GM19397 (cell line): ENCODE measurements around the gene KIF22.
"Not testable (repeated sequence)": the region's sequence is repeated elsewhere in the genome, so short reads cannot be mapped to it uniquely, and the experiment has no call there.

Experiments
- ATAC-seq: cut with Tn5 transposase; IDR thresholded peaks from one replicate; pipeline ENCODE4 v1.9.1; 2021; ENCODE audit warnings: mild to moderate bottlenecking, moderate library complexity; ENCODE audit not compliant: unreplicated experiment

KIF22 gene

GRCh38 chr16:29765167-29766032 lies 25.2 kb upstream of the KIF22 start:
- no peak for ATAC-seq

GRCh38 chr16:29766571-29766970 lies 24.0 kb upstream of the KIF22 start:
- no peak for ATAC-seq

GRCh38 chr16:29767062-29767461 lies 23.5 kb upstream of the KIF22 start:
- no peak for ATAC-seq

- no peak for ATAC-seq
These were observed 21.0 kb upstream of the KIF22 start for GRCh38 chr16:29769507-29769906.

- no peak for ATAC-seq
These were observed 20.2 kb upstream of the KIF22 start for GRCh38 chr16:29770250-29770929.

GRCh38 chr16:29772330-29772729 lies 18.2 kb upstream of the KIF22 start:
- ATAC-seq, result not testable (repeated sequence)

GRCh38 chr16:29774730-29775129 lies 15.8 kb upstream of the KIF22 start:
- ATAC-seq, result no peak

GRCh38 chr16:29775742-29776408 lies 14.7 kb upstream of the KIF22 start:
- no peak for ATAC-seq

GRCh38 chr16:29777576-29778350 lies 12.8 kb upstream of the KIF22 start, which contains the start of gene ZG16:
TSS of gene ZG16 (plus strand) at chr16:29778256. CDS start at chr16:29779267, 1,011 bp downstream.
- no peak for ATAC-seq

GRCh38 chr16:29779474-29779873 lies 11.1 kb upstream of the KIF22 start:
- no peak for ATAC-seq

GRCh38 chr16:29783094-29783953 lies 7.2 kb upstream of the KIF22 start:
- ATAC-seq, result not testable (repeated sequence)

- no peak for ATAC-seq
These were observed 6.4 kb upstream of the KIF22 start for GRCh38 chr16:29784157-29784556.

GRCh38 chr16:29784901-29785500 lies 5.5 kb upstream of the KIF22 start:
- ATAC-seq, result no peak

GRCh38 chr16:29787155-29787554 lies 3.4 kb upstream of the KIF22 start:
- not testable (repeated sequence) for ATAC-seq

GRCh38 chr16:29789775-29790182 lies 772 bp upstream of the KIF22 start:
- ATAC-seq, result no peak

GRCh38 chr16:29790949-29791844 lies 646 bp downstream of the KIF22 start:
- ATAC-seq, result peak; percentile 6

GRCh38 chr16:29791845-29792807 lies 1.6 kb downstream of the KIF22 start:
- no peak for ATAC-seq
